PFSK-1 (cell line): Measurements from ENCODE around the gene INSR.

Experiments used
- POLR2AphosphoS5 ChIP-seq: IDR thresholded peaks from 2 replicates; pipeline ENCODE4 v1.6.1; 2012; ENCODE audit warnings: low read depth, mild to moderate bottlenecking, control low read depth, low read length, moderate library complexity
- SIN3A ChIP-seq: IDR thresholded peaks from 2 replicates; pipeline ENCODE4 v1.6.1; 2012; ENCODE audit warnings: mild to moderate bottlenecking, low read length, moderate library complexity, borderline replicate concordance; ENCODE audit not compliant: insufficient read depth
- TAF1 ChIP-seq: IDR thresholded peaks from 2 replicates; pipeline ENCODE4 v1.6.1; 2012; ENCODE audit warnings: low read length, control low read depth, borderline replicate concordance; ENCODE audit not compliant: insufficient read depth
- TF ChIP-seq, protein P1 (sequence below), 2 experiments: IDR thresholded peaks; 2 replicates each; pipeline versions ENCODE4 v1.6.1 to v1.8.0; 2011 to 2012; ENCODE audit warnings: low read depth in 2 of 2, low read length in 2 of 2, control low read depth in 1 of 2, inconsistent platforms in 1 of 2, mild to moderate bottlenecking in 1 of 2, moderate library complexity in 1 of 2; ENCODE audit not compliant: insufficient read depth in 1 of 2

GRCh38 chr19:7260161-7260560 lies 34.1 kb downstream of the INSR start:
- TF ChIP-seq TAF1, result no peak
- TF ChIP-seq SIN3A, result no peak
- TF ChIP-seq POLR2AphosphoS5, result no peak
- TF ChIP-seq, protein P1, sequence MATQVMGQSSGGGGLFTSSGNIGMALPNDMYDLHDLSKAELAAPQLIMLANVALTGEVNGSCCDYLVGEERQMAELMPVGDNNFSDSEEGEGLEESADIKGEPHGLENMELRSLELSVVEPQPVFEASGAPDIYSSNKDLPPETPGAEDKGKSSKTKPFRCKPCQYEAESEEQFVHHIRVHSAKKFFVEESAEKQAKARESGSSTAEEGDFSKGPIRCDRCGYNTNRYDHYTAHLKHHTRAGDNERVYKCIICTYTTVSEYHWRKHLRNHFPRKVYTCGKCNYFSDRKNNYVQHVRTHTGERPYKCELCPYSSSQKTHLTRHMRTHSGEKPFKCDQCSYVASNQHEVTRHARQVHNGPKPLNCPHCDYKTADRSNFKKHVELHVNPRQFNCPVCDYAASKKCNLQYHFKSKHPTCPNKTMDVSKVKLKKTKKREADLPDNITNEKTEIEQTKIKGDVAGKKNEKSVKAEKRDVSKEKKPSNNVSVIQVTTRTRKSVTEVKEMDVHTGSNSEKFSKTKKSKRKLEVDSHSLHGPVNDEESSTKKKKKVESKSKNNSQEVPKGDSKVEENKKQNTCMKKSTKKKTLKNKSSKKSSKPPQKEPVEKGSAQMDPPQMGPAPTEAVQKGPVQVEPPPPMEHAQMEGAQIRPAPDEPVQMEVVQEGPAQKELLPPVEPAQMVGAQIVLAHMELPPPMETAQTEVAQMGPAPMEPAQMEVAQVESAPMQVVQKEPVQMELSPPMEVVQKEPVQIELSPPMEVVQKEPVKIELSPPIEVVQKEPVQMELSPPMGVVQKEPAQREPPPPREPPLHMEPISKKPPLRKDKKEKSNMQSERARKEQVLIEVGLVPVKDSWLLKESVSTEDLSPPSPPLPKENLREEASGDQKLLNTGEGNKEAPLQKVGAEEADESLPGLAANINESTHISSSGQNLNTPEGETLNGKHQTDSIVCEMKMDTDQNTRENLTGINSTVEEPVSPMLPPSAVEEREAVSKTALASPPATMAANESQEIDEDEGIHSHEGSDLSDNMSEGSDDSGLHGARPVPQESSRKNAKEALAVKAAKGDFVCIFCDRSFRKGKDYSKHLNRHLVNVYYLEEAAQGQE (IDR thresholded peaks at IDR 0.05; ENCODE audit: insufficient read depth in 1 of 2, low read depth in 2 of 2, low read length in 2 of 2), result no peak
